ENCODE measurements around the gene ABCA2. TPM values are rescaled to one million over a fixed set of nuclear protein-coding genes. Genes with fewer than 3 reads are reported as not detected.
A peak's percentile ranks its signal among the peaks of the same experiment; 100 is the strongest.

Gene ABCA2
- total RNA-seq, 1 experiment from 2014 or later: 27.0 TPM

GRCh38 chr9:136968333-136969127 lies 59.5 kb downstream of the ABCA2 start:
- Histone ChIP-seq H3K4me3 (ENCODE audit: low read depth in 2 of 2, low read length in 2 of 2) (no peak overlapping the region), H3K36me3 (ENCODE audit: control insufficient read depth, insufficient read depth, low read length) (no peaks in the 10 kb centered on the region), H3K27ac (ENCODE audit: low read length) (no peak overlapping the region), H3K4me1 (ENCODE audit: control insufficient read depth, insufficient read depth, low read length) (peaks cover 5% of the 10 kb centered on the region; the same call in 1 of the 2 replicates), H3K27me3 (ENCODE audit: control insufficient read depth, insufficient read depth, low read length) (no peaks in the 10 kb centered on the region), H3K9me3 (ENCODE audit: control insufficient read depth, insufficient read depth, low read depth, low read length) (no peaks in the 10 kb centered on the region)
- TF ChIP-seq SIN3A (IDR thresholded peaks at IDR 0.05; ENCODE audit: borderline replicate concordance, insufficient read depth, low read depth, low read length): no peak
- no peak for TF ChIP-seq POLR2AphosphoS5 (IDR thresholded peaks at IDR 0.05; ENCODE audit: low read depth, low read length)
- TF ChIP-seq TCF7L2 (IDR thresholded peaks at IDR 0.05; ENCODE audit: low read depth, low read length): no peak
- TF ChIP-seq REST (IDR thresholded peaks at IDR 0.05; ENCODE audit: insufficient read depth in 1 of 2, low read depth in 2 of 2, low read length in 1 of 2): no peak
- no peak for TF ChIP-seq CTCF (IDR thresholded peaks at IDR 0.05)
- ChIA-PET POLR2A (no interaction called here), CTCF (no interaction called here)
- ATAC-seq (peak; percentile 35; the same call in 1 of the 2 replicates), DNase-seq (ENCODE audit: low read depth, low spot score) (no peak)
- no TSS peak for BruUV-seq (replicated peaks)
- intact Hi-C loops (cut with micrococcal nuclease; ENCODE audit: unreplicated experiment) (no loop called here), in situ Hi-C loops (cut with HindIII; ENCODE audit: low pct_unique_long_range_greater_than_20kb, low sequenced_read_pairs) (no loop called here)

GRCh38 chr9:136965771-136966484 lies 62.1 kb downstream of the ABCA2 start:
- Histone ChIP-seq H3K27me3 (ENCODE audit: control insufficient read depth, insufficient read depth, low read length) (no peaks in the 10 kb centered on the region), H3K9me3 (ENCODE audit: control insufficient read depth, insufficient read depth, low read depth, low read length) (no peaks in the 10 kb centered on the region), H3K4me3 (ENCODE audit: low read depth in 2 of 2, low read length in 2 of 2) (no peak overlapping the region), H3K4me1 (ENCODE audit: control insufficient read depth, insufficient read depth, low read length) (peaks cover 5% of the 10 kb centered on the region; the same call in 1 of the 2 replicates), H3K36me3 (ENCODE audit: control insufficient read depth, insufficient read depth, low read length) (no peaks in the 10 kb centered on the region), H3K27ac (ENCODE audit: low read length) (no peak overlapping the region)
- ATAC-seq (no peak), DNase-seq (ENCODE audit: low read depth, low spot score) (no peak)
- BruUV-seq (replicated peaks): no TSS peak
- intact Hi-C loops (cut with micrococcal nuclease; ENCODE audit: unreplicated experiment): no loop called here
- TF ChIP-seq CTCF (IDR thresholded peaks at IDR 0.05) (no peak), REST (IDR thresholded peaks at IDR 0.05; ENCODE audit: insufficient read depth in 1 of 2, low read depth in 2 of 2, low read length in 1 of 2) (no peak), POLR2AphosphoS5 (IDR thresholded peaks at IDR 0.05; ENCODE audit: low read depth, low read length) (no peak), SIN3A (IDR thresholded peaks at IDR 0.05; ENCODE audit: borderline replicate concordance, insufficient read depth, low read depth, low read length) (no peak), TCF7L2 (IDR thresholded peaks at IDR 0.05; ENCODE audit: low read depth, low read length) (no peak)
- POLR2A ChIA-PET: interaction anchor here (0.6 kb wide), 1 partner anchor 486 kb away, joined by 4 read pairs; no protein-coding TSS in a partner anchor
- CTCF ChIA-PET: no interaction called here
- in situ Hi-C loops (cut with HindIII; ENCODE audit: low pct_unique_long_range_greater_than_20kb, low sequenced_read_pairs): no loop called here
